ENCODE results near the gene CTDSP1.

The CTDSP1 gene

GRCh38 chr2:218375212-218375611 is 24.5 kb upstream of the CTDSP1 start:
- no peak for ATAC-seq (ENCODE audit: insufficient read depth, low read depth)
- no peak overlapping the region for H3K27ac ChIP-seq (ENCODE audit: low read length)
- H3K4me3 ChIP-seq (ENCODE audit: low read depth in 1 of 2, low read length in 2 of 2), result no peak overlapping the region

GRCh38 chr2:218378053-218378452 is 21.6 kb upstream of the CTDSP1 start:
- Histone ChIP-seq H3K27ac (ENCODE audit: low read length) (no peak overlapping the region), H2AFZ (ENCODE audit: low read depth, low read length) (no peak overlapping the region), H3K27me3 (ENCODE audit: insufficient read depth, low read length, poor library complexity) (no peaks in the 10 kb centered on the region), H3K36me3 (ENCODE audit: insufficient read depth, low read length) (no peaks in the 10 kb centered on the region), H3K9ac (ENCODE audit: low read depth, low read length) (no peak overlapping the region), H3K4me1 (ENCODE audit: insufficient read depth, low read length) (no peaks in the 10 kb centered on the region), H3K4me3 (ENCODE audit: low read depth in 1 of 2, low read length in 2 of 2) (no peak overlapping the region), H3K4me2 (ENCODE audit: insufficient read depth, low read length) (no peak overlapping the region), H4K20me1 (ENCODE audit: insufficient read depth, low read length) (no peaks in the 10 kb centered on the region), H3K79me2 (ENCODE audit: insufficient read depth, low read length) (no peaks in the 10 kb centered on the region), H3K9me3 (ENCODE audit: insufficient read depth, low read length, severe bottlenecking) (no peaks in the 10 kb centered on the region)
- no peak for DNase-seq
- TF ChIP-seq CTCF (IDR thresholded peaks at IDR 0.05; ENCODE audit: borderline replicate concordance, extremely low read depth, low read length, poor library complexity, severe bottlenecking) (no peak), EZH2 (IDR thresholded peaks at IDR 0.05; ENCODE audit: borderline replicate concordance, low read depth, low read length, severe bottlenecking) (no peak)
- ATAC-seq (ENCODE audit: insufficient read depth, low read depth), result no peak

More at GRCh38 chr2:218375212-218375611, 24.5 kb upstream of the CTDSP1 start:
- Histone ChIP-seq H3K4me2 (ENCODE audit: insufficient read depth, low read length) (no peak overlapping the region), H3K36me3 (ENCODE audit: insufficient read depth, low read length) (no peaks in the 10 kb centered on the region), H3K9ac (ENCODE audit: low read depth, low read length) (no peak overlapping the region), H3K79me2 (ENCODE audit: insufficient read depth, low read length) (no peaks in the 10 kb centered on the region), H3K27me3 (ENCODE audit: insufficient read depth, low read length, poor library complexity) (no peaks in the 10 kb centered on the region), H3K9me3 (ENCODE audit: insufficient read depth, low read length, severe bottlenecking) (no peaks in the 10 kb centered on the region), H3K4me1 (ENCODE audit: insufficient read depth, low read length) (no peaks in the 10 kb centered on the region), H2AFZ (ENCODE audit: low read depth, low read length) (no peak overlapping the region), H4K20me1 (ENCODE audit: insufficient read depth, low read length) (no peaks in the 10 kb centered on the region)
- TF ChIP-seq EZH2 (IDR thresholded peaks at IDR 0.05; ENCODE audit: borderline replicate concordance, low read depth, low read length, severe bottlenecking) (no peak), CTCF (IDR thresholded peaks at IDR 0.05; ENCODE audit: borderline replicate concordance, extremely low read depth, low read length, poor library complexity, severe bottlenecking) (no peak)
- no peak for DNase-seq

- TF ChIP-seq CTCF (IDR thresholded peaks at IDR 0.05; ENCODE audit: borderline replicate concordance, extremely low read depth, low read length, poor library complexity, severe bottlenecking) (no peak), EZH2 (IDR thresholded peaks at IDR 0.05; ENCODE audit: borderline replicate concordance, low read depth, low read length, severe bottlenecking) (no peak)
- Histone ChIP-seq H3K36me3 (ENCODE audit: insufficient read depth, low read length) (no peaks in the 10 kb centered on the region), H3K4me3 (ENCODE audit: low read depth in 1 of 2, low read length in 2 of 2) (no peak within 1 kb of the TSS), H3K4me2 (ENCODE audit: insufficient read depth, low read length) (no peak within 1 kb of the TSS), H3K27me3 (ENCODE audit: insufficient read depth, low read length, poor library complexity) (no peaks in the 10 kb centered on the region), H4K20me1 (ENCODE audit: insufficient read depth, low read length) (no peaks in the 10 kb centered on the region), H3K9ac (ENCODE audit: low read depth, low read length) (no peak within 1 kb of the TSS), H2AFZ (ENCODE audit: low read depth, low read length) (no peak within 1 kb of the TSS), H3K79me2 (ENCODE audit: insufficient read depth, low read length) (no peaks in the 10 kb centered on the region), H3K9me3 (ENCODE audit: insufficient read depth, low read length, severe bottlenecking) (no peaks in the 10 kb centered on the region), H3K4me1 (ENCODE audit: insufficient read depth, low read length) (no peaks in the 10 kb centered on the region), H3K27ac (ENCODE audit: low read length) (no peak within 1 kb of the TSS)
- ATAC-seq (ENCODE audit: insufficient read depth, low read depth), result no peak
- no peak for DNase-seq
Measured at GRCh38 chr2:218381916-218382366, 17.7 kb upstream of the CTDSP1 start, which contains the start of gene SLC11A1. SLC11A1 (plus strand) TSS chr2:218382273; CDS start chr2:218382369, 96 bp downstream.

GRCh38 chr2:218382785-218383184 is 16.9 kb upstream of the CTDSP1 start:
- H4K20me1 ChIP-seq (ENCODE audit: insufficient read depth, low read length), result no peaks in the 10 kb centered on the region
- H3K36me3 ChIP-seq (ENCODE audit: insufficient read depth, low read length), result no peaks in the 10 kb centered on the region
- H3K79me2 ChIP-seq (ENCODE audit: insufficient read depth, low read length), result no peaks in the 10 kb centered on the region
- no peak for DNase-seq
- no peak overlapping the region for H3K9ac ChIP-seq (ENCODE audit: low read depth, low read length)
- TF ChIP-seq CTCF (IDR thresholded peaks at IDR 0.05; ENCODE audit: borderline replicate concordance, extremely low read depth, low read length, poor library complexity, severe bottlenecking) (no peak), EZH2 (IDR thresholded peaks at IDR 0.05; ENCODE audit: borderline replicate concordance, low read depth, low read length, severe bottlenecking) (no peak)
- H3K4me2 ChIP-seq (ENCODE audit: insufficient read depth, low read length), result no peak overlapping the region
- no peak overlapping the region for H2AFZ ChIP-seq (ENCODE audit: low read depth, low read length)
- no peak overlapping the region for H3K27ac ChIP-seq (ENCODE audit: low read length)
- no peak for ATAC-seq (ENCODE audit: insufficient read depth, low read depth)
- H3K27me3 ChIP-seq (ENCODE audit: insufficient read depth, low read length, poor library complexity), result no peaks in the 10 kb centered on the region
- H3K4me3 ChIP-seq (ENCODE audit: low read depth in 1 of 2, low read length in 2 of 2), result no peak overlapping the region
- H3K9me3 ChIP-seq (ENCODE audit: insufficient read depth, low read length, severe bottlenecking), result no peaks in the 10 kb centered on the region
- no peaks in the 10 kb centered on the region for H3K4me1 ChIP-seq (ENCODE audit: insufficient read depth, low read length)

All from DND-41 (cell line).